Measurements from ENCODE around the gene THSD4. TPM values are rescaled to one million over a fixed set of nuclear protein-coding genes. Genes with fewer than 3 reads are reported as not detected.
"Not testable (repeated sequence)": the region's sequence is repeated elsewhere in the genome, so short reads cannot be mapped to it uniquely, and the experiment has no call there.

THSD4 gene
- polyA plus RNA-seq, 1 donor, result 30.2 TPM

DNA sequence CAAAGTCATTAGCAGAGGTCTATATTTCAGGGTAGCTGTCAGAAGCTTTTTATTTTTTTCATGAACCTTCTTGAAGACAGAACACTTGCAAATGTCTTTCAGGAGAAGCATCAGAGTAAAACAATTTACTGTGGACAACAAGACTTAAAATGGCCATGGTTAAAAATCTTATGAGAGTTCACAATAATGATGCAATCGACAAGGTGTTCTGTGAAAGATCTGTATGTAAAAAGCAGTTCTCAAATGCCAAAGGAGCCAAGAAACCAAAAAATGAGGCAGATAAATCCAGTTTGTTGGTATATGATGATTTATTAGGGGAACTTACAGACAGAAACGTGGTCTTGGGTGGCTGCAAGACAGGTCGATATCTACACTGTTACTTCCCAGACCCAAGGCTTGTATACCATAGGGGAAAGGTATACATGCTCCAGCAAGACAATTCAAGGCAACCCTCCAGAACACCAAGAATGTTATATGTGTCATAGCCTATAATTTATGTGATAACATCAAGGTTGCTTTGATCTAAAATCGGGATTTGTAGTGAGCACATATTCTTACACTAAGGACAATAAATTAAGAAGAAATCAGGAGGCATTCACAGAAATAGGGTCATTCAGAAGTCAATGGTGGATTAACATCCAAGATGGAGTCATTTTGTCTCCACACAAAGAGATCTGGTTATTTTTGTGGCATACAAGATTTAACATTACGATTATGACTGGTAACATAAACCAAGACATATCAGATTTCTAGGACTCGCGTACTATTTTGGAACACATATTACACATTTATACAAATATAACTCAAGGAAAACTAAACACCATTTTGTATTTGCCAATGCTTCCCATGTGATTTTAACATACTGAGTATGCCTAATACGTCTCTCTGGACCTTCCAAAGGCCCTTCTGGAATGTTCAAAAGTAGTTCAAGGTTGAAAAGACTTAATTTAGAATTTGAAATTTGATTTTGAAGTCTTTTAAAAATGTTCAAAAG is 316.4 kb downstream of the THSD4 start:
- DNase-seq, result no peak

GRCh38 chr15:71433402-71433801 is 318.1 kb downstream of the THSD4 start:
- no peak for DNase-seq

GRCh38 chr15:71434774-71435173 is 319.5 kb downstream of the THSD4 start:
- DNase-seq, result no peak

- DNase-seq, result no peak
Measured at GRCh38 chr15:71435552-71435951, 320.3 kb downstream of the THSD4 start.

GRCh38 chr15:71436854-71437253 is 321.6 kb downstream of the THSD4 start:
- no peak for DNase-seq

DNA sequence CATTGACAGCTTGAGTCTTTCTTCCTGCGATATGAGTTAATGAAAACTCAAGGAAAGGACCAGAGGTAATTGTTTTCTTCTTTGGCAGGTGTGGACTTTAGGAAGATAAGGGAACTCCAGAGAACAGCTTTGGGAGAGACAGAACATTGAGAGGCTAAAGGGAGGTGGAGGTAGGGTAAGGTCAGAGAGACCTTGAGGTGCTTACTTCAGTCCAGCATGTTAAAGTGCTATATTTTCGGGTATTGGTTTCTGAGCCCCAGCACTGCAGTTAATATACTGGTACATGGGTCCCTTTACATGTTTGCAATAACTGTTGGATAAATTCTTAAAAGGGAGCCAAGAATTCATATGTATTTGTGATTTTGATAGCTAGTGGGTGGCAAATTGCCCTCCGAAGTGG is 322.1 kb downstream of the THSD4 start:
- DNase-seq, result no peak

DNA sequence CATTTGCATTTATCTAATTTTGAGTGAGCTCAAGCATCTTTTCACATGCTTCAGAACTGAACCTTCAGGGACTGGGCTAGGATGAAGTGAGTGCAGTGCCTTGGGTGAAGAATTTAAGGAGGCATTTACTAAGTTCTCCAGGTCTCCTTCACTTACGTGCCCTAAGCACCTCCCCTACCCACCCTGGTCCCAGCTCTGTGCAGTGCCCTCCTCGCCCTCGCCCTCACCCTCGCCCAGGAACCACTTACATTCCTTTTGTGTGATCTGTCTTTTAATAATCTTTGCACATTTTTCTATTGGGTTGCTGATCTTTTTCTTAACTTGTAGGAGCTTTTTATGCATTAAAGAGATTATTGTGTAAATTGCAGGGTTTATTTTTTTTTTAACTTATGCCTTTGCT is 322.6 kb downstream of the THSD4 start:
- no peak for DNase-seq

GRCh38 chr15:71439478-71439877 is 324.2 kb downstream of the THSD4 start:
- not testable (repeated sequence) for DNase-seq

GRCh38 chr15:71440489-71441110 is 325.3 kb downstream of the THSD4 start:
- peak; percentile 65 for DNase-seq

DNA sequence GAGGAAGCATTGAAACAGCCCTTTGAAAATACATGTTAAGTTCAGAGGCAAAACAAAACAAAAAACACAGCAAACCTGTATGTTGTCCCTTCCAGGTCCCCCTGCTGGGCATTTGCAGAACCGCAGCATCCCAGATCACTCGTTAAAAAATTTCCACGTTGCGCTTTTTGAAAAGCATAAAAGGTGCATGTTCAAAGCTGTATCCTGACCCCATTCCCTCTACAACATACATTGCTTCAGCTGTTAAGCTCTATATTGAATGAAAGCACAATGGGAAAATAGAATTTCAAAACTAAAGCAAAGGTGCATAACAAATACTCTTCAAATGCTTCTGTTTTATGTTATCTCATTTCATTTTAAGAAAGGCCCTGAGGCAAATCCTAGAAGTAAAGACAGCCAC is 328.3 kb downstream of the THSD4 start:
- peak; percentile 53 for DNase-seq

DNA sequence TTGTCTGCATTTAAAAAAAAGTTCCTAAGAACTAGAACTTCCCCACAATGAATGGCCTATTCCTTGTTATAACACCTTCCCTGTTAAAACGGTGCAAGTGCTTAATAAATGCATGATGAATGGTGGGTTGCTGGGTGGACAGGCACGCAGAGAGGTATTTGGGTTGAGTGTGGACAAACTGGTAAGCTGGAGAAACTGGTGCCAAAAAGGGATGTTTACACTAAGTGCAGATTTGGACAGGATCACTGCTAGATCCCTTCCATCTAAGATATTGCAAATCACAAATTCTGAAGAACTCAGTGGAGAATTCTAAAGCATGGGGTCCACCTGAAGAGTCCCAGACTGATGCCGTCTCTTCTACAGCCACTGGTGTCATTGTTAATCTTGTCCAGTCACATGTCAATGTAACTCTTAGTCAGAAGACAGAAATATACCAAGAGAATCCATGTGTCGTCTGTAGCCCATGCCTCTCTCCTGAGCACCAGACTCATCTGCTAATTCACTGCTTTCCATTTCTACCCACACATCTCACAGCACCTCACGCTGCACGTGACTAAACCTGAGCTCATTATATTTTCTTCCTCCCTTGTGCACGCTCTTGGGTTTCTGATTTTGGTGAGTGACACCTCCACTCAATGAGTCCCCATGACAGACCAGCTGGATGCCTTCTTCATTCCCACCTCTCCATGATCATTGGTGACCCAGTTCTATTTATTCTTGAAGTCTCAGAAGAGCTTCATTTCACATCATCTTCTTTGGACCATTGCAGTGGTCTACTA is 328.9 kb downstream of the THSD4 start:
- no peak for DNase-seq

DNA sequence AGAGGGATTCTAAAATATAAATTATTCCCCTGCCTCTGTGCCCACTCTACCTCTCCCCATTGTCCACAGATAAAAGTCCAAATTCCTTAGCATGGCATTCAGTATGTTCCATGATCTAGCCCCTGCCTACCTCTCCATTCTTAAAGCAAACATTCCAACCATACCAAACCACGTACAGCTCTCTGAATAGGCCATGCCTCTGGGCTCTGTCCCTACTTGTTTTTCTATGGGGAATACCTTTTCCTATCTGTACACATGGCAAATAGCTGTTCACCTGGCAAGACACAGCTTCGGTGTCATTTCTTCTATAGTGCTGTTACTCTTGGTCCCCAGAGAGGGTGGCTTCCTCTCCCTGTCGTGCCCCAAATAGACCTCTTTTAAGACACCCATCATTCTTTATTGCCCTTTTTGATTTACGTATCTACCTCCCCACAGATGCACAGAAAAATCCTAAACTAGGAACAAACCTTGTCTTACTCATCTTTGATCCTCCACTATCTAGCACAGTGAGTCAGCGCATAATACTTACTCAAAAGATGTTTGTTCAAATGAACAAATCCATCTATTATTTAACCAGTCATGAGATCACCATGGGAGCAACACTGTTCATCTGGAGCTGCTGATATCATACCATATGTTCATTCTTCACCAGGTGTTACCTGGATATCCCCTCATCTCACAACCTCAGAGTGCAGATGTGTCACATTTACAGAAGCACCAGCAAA is 329.8 kb downstream of the THSD4 start:
- DNase-seq, result no peak

GRCh38 chr15:71447328-71448250 is 332.3 kb downstream of the THSD4 start:
- DNase-seq, result no peak

- peak; percentile 71 for DNase-seq
Measured at GRCh38 chr15:71448688-71449114, 333.4 kb downstream of the THSD4 start.

DNA sequence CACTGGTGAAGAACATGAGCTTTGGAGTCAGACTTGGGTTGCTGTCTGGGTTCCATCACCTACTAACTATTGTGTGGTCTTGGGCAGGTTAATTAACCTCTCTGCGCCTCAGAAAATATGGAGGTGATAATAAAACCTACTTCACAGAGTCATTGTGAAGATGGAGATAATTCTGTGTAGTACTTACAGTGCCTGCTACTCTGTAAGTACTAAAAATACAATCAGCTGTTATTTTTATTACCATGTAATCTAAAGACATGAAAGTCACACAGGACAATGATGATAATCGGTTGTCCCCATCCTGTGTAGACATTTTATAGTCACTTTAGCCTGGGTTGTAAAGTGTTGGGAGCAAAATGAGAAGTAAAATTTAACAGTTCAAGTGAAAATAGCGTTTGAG is 334.1 kb downstream of the THSD4 start:
- no peak for DNase-seq

- DNase-seq, result no peak
Measured at GRCh38 chr15:71449956-71450355, 334.7 kb downstream of the THSD4 start.

DNA sequence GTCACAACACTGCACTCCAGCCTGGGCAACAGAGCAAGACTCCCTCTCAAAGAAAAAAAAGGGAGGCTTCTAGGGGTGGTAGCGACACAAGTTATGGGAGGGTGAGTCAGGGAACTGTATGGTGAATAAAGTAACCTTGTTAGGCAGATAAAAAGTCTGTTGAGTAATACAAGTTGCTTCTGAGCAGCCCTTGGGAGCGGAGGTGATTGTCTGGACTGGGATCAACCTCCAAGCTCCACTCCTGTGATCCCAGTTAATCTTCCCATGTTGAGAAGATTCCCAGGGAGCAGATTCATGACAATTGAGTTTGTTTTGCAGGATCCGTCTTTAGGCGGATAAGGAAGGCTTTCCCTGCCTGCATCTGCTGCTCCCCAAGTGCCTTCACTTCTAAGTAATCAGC is 335.9 kb downstream of the THSD4 start:
- DNase-seq, result no peak

DNA sequence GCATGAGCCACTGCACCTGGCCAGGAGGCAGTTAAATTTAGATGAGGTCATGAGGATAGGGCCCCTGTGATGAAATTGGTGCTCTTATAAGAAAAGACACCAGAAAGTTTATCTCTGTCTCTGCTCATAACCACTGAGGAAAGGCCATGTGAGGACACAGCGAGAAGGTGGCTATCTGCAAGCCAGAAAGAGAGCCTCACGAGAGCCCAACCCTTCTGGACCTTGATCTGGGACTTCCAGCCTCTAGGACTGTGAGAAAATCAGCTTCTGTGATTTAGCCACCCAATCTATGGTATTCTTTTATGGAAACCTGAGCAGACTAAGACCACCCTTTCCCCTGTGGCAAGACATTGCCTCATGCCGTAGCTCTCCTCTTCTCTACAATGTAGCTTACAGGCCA is 337.6 kb downstream of the THSD4 start:
- DNase-seq, result no peak

- DNase-seq, result no peak
Measured at GRCh38 chr15:71454462-71454996, 339.3 kb downstream of the THSD4 start.

DNA sequence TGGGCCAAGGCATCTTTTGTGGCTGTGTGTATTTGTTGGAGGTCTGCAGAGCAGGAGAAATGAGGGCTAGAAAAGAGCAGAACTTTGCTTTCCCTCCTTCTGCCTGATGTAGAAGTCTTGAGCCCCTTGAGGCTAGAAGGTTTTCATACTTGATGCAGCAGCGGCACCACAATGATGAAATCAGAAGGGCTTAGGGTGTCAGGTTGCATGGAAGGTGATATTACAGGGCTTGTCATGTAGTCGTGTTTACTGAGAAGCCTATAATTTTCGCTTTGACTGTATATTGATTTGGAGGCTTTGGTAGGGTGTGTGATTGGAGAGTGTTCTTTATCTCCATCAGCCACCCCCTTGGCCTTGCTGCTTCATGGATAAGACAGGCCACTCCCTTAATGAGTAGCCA is 339.8 kb downstream of the THSD4 start:
- no peak for DNase-seq

DNA sequence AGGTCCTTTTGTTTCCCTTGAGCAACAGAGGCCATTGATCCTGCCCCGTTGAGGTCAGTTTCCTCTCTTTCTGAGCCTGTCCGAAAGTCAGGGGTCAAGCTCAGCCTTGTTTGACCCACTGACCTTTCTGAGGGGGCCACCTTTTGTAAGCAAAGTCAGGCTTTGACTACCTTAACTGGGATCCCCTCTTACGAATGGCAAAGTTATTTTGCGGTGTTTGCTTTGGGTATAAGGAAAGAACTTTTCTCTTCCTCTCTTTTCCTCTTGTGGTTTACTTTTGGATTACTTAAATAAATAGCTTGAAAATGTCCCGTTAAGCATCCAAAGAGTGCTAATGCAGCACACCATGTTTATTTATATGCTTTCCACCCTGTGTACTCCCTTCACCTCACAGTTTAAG is 340.6 kb downstream of the THSD4 start:
- no peak for DNase-seq

Data from left kidney (tissue), 2 donors.